Measurements from ENCODE around the gene EPC1.

GRCh38 chr10:32381165-32381564 is 34.2 kb upstream of the EPC1 start:
- TF ChIP-seq POLR2A (IDR thresholded peaks at IDR 0.05) (no peak), CTCF (IDR thresholded peaks at IDR 0.05) (no peak)

All from right lobe of liver (tissue), 4 donors.